T-helper 22 cell (primary cell): Measurements from ENCODE around the gene KLRC2.
"Not testable (repeated sequence)": the region's sequence is repeated elsewhere in the genome, so short reads cannot be mapped to it uniquely, and the experiment has no call there.

ENCODE experiments used
- DNase-seq: peaks from one replicate; pipeline ENCODE4 v3.0.0-alpha.2; 2020; ENCODE audit warnings: low read depth

Gene KLRC2

DNA sequence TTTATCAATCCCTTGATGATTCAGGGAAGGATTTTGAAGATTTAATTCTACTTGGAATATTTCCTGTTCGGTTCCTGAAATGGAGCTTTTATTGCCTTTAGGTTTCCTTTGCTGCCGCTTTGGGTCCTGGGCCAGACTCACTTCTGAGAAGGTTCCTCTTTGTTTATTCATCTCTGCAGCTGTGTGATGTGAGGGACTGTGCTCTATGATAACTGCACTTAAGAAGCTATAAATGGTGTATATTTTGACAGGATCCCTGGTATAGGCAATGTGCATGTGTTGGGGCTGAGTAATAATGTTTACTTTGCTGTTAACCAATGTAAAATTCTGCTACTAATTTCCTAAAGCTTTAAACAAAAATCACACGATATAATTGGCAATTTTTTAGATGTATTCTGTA is at the start of gene KLRC2:
Gene KLRC2 (minus strand): TSS at position 195 of the 400 bp plus-strand sequence. CDS start 24 bp downstream, at position 171.
- not testable (repeated sequence) for DNase-seq

DNA sequence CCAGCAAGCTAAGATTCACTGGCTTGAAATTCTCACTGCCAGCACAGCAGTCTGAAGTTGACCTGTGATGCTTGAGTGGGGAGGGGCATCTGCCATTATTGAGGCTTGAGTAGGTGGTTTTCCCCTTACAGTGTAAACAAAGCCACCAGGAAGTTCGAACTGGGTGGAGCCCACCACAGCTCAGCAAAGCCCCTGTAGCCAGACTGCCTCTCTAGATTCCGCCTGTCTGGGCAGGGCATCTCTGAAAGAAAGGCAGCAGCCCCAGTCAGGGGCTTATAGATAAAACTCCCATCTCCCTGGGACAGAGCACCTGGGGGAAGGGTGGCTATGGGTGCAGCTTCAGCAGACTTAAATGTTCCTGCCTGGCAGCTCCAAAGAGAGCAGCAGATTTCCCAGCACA is 46.1 kb upstream of the KLRC2 start:
- not testable (repeated sequence) for DNase-seq

DNA sequence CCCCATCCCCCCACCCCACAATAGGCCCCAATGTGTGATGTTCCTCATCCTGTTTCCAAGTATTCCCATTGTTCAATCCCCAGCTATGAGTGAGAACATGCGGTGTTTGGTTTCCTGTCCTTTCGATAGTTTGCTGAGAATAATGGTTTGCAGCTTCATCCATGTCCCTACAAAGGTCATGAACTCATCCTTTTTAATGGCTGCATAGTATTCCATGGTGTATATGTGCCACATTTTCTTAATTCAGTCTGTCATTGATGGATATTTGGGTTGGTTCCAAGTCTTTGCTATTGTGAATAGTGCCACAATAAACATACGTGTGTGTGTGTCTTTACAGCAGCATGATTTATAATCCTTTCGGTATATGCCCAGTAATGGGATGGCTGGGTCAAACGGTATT is 37.0 kb upstream of the KLRC2 start:
- DNase-seq = not testable (repeated sequence)

DNA sequence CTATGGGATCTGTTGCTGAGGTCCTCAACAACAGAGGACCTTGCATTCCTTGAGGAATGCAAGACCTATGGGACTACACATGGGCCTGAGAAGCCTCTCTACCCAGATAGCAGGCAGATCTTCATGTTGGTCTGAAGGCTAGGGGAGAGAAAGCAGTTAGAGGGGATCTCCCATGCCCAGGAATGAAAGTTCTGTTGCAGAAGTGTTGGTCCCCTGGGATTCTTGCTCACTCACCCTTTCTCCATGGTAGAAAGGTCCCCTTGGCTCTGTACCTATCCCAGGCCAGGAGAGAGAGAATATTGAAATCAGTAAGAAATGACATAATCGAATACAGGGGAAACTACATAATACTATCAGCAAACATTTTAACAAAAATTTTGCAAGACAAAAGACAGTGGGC is 33.9 kb upstream of the KLRC2 start:
- no peak for DNase-seq

DNA sequence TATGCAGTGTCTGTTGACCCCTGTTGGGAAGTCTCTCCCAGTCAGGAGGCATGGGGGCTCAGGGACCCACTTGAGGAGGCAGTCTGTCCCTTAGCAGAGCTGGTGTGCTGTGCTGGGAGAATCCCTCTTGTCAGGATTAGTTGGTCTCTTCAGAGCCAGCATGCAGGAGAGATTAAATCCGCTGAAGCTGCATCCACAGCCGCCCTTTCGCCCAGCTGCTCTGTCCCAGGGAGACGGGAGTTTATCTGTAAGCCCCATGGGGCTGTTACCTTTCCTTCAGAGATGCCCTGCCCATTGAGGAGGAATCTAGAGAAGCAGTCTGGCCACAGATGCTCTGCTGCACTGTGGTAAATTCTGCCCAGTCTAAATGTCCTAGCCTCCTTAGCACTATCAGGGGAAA is 30.5 kb upstream of the KLRC2 start:
- DNase-seq = no peak

DNA sequence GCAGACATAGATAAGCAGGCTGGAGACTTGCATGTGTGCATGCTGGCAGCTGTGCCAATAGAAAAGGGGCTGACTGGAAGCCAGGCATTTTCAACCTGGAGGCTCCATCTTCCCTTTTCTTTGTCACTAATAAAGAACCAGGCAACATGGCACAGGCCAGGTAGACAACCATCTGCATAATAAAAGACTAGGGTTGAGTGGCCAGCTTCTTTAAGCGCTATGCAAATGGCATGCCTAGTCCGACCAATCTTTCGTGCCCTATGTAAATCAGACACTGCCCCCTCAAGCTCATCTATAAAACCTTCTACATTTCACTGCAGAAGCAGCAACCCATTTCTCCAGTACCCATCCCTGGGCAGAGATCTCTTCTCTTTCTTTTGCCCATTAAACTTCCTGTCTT is 21.9 kb upstream of the KLRC2 start:
- no peak for DNase-seq

DNA sequence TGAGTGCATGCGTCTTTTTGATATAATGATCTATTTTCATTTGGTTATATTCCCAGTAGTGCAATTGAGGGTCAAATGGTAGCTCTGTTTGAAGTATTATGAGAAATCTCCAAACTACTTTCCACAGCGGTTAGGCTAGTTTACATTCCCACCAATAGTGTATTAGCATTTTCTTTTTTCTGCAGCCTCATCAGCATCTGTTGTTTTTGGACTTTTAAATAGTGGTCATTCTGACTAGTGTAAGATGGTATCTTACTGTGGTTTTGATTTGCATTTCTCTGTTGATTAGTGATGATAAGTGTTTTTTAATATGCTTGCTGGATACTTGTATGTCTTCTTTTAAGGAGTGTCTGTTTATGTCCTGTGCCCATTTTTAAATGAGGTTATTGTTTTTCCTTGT is 21.0 kb upstream of the KLRC2 start:
- DNase-seq = no peak

DNA sequence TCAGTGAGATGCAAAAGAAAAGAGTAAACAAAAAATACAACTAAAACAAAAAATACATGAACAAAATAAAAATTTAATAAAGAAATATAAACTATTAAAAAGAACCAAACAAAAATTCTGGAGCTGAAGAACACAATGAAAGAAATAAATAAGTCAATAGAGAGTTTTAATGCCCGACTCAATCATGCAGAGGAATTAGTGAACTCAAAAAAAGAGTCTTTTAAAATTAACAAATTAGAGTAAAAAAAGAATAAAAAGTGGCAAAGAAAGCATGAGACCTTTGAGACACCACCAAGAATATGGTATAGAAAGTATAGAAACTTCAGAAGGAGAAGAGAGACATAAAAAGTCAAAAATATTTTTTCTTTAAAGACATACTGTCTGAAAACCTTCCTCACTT is 20.0 kb upstream of the KLRC2 start:
- no peak for DNase-seq

DNA sequence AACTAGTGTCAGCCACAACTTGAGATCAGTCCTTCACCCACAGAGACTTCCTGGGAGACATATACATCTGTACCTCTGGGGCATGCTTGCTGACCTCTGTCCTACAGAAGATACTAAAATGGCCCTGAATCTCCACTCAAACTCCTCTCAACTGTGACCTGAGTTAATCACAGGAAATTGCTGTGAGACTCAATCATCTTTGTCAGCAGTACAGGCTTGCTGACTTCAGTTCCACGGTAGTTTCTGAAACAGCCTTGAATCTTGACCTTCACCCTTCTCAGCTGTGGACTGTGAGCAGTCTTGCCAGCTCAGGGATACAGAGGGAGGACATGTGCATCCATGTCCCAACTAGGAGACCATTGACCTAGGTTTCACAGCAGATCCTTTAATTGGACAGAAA is 18.7 kb upstream of the KLRC2 start:
- DNase-seq = no peak

DNA sequence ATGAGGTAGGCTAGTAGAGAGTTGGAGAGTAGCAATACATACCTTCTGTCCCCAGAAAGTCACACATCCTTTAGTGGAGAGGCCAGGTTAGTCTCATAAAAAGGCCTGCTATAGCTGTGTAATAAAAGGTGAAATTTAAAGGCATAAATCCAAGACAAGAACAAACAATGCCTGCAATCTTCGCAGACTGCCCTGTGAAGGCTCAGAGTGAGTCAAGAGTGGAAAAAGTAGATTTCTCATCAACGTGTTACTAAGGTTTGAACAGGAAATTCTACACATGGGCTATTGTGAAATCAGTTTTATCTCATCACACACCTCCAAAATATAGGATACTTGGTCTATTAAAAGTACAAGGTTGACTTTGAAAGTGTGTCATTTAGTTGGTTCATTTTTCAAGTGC is 17.3 kb upstream of the KLRC2 start, which contains the start of gene KLRC1:
Gene KLRC1 (minus strand): TSS at position 222 of the 400 bp plus-strand sequence. CDS start 2,221 bp downstream, outside the sequence.
- DNase-seq = no peak

DNA sequence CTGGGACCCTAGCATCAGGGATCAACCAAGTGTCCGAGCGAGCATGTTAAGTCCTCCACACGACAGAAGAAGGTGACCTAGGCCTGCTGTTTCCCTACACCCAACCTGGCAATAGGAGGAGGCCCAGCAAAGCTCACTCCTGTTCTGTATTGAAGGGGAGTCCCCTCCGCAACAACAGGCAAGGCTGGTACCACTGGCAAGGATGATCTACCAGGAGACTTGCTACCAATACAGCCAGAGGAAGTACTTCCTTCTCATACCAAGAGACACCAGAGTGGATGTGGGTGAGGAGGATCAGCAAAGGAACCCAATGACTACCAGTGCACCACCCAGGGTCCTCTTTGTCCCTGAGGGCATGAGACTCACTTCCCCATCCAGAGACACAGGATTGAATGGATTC is 12.4 kb upstream of the KLRC2 start:
- no peak for DNase-seq

DNA sequence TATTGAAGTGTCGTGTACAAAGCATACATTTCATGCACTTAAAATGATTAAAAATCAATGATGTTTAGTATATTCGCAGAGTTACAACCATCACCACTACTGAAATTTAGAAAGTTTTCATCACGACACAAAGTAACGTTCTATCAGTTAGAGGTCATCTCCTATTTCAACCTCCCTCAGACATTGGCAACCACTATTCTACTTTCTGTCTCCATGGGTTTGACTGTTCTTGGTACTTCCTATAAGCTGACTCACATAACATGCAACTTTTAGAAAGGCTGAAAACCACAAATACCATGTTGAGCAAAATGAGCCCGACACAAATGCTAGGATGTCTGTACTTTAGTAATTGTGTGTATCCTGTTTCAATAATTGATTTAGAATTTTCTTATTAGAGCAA is 10.2 kb upstream of the KLRC2 start:
- DNase-seq = not testable (repeated sequence)

DNA sequence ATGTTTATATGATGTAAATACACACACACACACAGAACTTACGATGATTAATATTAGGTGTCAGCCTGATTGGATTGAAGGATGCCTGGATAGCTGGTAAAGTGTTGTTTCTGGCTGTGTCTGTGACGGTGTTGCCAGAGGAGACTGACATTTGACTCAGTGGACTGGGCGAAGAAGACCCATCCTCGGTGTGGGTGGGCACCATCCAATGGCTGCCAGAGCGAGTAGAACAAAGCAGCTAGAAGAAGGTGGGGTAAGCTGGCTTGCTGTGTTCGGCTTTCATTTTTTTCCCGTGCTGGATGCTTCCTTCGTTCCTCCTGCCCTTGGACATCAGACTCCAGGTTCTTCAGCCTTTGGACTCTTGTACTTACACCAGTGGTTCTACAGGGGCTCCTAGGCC is 5.3 kb upstream of the KLRC2 start:
- DNase-seq = not testable (repeated sequence)

DNA sequence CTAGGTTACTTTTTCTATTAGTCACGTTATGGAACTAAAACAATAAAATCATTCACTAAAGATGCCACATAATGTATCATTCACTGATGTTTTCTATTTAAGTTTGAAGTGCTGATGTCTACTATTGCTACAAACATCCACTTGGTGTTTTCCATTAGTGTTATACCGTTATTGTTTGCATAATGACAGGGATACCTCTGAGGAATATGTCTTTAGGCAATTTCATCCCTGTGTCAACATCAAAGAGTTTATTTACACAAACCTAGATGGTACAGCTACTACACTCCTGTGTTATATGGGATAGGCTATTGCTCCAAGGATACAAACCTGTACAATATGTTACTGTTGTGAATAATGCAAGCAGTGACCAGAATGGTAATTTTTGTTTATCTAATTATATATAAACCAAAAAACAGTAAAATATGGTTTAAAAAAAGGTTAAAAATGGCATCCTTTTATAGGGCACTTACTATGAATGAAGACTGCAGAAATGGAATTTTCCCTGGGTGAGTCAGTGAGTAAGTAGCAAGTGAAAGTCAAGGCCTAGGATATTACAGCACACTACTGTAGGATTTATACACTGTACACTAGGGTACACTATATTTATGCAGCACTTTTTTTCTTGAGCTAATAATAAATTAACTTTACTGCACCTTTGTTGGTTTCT is 3.9 kb upstream of the KLRC2 start:
- DNase-seq = not testable (repeated sequence)

DNA sequence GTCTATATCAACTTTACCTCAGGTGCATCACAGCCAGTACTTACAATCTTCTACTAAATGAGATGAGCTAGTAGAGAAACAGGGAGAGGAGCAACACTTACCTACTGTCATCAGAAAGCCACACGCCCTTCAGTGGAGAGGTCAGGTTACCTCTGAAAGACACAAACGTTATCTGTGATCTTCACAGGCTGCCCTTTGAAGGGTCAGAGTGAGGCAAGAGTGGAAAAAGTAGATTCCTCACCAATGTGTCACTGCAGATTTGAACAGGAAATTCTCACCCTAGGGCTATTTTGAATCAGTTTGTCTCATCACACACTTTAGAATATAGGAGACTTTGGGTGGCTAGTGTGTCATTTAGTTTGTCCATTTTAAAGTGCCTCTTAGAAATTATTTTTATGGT is 1.8 kb upstream of the KLRC2 start:
- not testable (repeated sequence) for DNase-seq

DNA sequence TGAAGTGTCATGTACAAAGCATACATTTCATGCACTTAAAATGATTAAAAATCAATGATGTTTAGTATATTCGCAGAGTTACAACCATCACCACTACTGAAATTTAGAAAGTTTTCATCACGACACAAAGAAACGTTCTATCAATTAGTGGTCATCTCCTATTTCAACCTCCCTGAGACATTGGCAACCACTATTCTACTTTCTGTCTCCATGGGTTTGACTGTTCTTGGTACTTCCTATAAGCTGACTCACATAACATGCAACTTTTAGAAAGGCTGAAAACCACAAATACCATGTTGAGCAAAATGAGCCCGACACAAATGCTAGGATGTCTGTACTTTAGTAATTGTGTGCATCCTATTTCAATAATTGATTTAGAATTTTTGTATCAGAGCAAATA is 5.2 kb downstream of the KLRC2 start:
- DNase-seq = not testable (repeated sequence)

DNA sequence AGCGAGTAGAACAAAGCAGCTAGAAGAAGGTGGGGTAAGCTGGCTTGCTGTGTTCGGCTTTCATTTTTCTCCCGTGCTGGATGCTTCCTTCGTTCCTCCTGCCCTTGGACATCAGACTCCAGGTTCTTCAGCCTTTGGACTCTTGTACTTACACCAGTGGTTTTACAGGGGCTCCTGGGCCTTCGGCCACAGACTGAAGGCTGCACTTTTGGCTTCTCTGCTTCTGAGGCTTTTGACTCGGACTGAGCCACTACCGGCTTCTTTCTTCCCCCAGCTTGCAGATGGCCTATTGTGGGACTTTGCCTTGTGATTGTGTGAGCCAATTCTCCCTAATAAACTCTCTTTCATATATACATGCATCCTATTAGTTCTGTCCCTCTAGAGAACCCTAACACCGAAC is 9.9 kb downstream of the KLRC2 start:
- DNase-seq = not testable (repeated sequence)

DNA sequence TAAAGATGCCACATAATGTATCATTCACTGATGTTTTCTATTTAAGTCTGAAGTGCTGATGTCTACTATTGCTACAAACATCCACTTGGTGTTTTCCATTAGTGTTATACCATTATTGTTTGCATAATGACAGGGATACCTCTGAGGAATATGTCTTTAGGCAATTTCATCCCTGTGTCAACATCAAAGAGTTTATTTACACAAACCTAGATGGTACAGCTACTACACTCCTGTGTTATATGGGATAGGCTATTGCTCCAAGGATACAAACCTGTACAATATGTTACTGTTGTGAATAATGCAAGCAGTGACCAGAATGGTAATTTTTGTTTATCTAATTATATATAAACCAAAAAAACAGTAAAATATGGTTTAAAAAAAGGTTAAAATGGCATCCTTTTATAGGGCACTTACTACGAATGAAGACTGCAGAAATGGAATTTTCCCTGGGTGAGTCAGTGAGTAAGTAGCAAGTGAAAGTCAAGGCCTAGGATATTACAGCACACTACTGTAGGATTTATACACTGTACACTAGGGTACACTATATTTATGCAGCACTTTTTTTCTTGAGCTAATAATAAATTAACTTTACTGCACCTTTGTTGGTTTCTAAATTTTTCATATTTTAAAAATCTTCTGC is 11.4 kb downstream of the KLRC2 start:
- DNase-seq = not testable (repeated sequence)

DNA sequence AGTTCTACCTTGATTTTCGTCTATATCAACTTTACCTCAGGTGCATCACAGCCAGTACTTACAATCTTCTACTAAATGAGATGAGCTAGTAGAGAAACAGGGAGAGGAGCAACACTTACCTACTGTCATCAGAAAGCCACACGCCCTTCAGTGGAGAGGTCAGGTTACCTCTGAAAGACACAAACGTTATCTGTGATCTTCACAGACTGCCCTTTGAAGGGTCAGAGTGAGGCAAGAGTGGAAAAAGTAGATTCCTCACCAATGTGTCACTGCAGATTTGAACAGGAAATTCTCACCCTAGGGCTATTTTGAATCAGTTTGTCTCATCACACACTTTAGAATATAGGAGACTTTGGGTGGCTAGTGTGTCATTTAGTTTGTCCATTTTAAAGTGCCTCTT is 13.7 kb downstream of the KLRC2 start:
- not testable (repeated sequence) for DNase-seq

DNA sequence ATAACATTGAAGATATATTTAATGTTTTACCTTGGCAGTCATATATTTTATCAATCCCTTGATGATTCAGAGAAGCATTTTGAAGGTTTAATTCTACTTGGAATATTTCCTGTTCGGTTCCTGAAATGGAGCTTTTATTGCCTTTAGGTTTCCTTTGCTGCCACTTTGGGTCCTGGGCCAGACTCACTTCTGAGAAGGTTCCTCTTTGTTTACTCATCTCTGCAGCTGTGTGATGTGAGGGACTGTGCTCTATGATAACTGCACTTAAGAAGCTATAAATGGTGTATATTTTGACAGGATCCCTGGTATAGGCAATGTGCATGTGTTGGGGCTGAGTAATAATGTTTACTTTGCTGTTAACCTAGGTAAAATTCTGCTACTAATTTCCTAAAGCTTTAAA is 15.5 kb downstream of the KLRC2 start, which contains the start of gene KLRC3:
Gene KLRC3 (minus strand): TSS at position 262 of the 400 bp plus-strand sequence. CDS start 45 bp downstream, at position 217.
- not testable (repeated sequence) for DNase-seq

DNA sequence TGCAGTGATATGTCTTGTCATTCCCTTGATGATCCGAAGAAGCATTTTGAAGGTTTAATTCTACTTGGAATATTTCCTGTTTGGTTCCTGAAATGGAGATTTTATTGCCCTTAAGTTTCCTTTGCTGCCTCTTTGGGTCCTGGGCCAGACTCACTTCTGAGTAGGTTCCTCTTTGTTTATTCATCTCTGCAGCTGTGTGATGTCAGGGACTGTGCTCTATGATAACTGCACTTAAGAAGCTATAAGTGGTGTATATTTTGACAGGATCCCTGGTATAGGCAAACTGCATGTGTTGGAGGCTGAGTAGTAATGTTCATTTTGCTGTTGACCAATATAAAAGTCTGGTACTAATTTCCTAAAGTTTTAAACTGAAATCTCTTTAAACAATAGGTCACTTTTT is 26.4 kb downstream of the KLRC2 start, which contains the start of gene KLRC4:
Gene KLRC4 (minus strand): TSS at position 366 of the 400 bp plus-strand sequence. CDS start 182 bp downstream, at position 184.
- no peak for DNase-seq

DNA sequence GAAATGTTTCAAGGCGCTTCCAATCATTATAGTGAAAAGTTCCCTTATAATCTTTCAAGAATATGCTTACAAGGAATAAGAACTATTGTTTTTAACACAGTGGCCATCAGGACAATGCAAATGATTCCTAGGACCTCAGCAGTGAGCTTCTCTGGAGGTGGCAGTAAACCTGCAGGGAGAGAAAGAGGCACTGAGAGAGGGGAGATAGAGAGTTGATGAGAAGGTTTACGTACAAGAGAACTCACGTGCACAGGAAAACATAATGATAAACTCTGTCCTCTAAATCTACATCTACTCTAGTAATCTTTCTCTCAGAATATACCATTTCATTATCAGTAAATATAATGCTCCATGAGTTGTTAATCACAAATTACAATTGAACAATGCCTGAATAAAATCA is 27.0 kb downstream of the KLRC2 start:
- DNase-seq = no peak

DNA sequence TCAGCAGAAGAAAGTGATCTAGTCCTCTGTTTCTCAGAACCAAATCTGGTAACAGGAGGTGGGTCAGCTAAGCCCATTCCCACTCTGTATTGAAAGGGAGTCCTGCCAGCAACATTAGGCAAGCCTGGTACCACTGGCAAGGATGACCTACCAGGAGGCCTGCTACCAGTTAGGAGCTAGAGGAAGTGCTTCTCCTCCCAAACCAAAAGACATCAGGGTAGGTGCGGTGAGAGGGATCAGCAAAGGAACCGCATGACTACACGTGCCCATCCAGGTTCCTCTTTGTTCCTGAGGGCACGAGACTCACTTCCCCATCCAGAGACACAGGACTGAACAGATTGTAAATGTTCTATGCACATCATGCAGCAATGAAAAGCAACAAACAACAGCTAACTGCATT is 29.1 kb downstream of the KLRC2 start:
- no peak for DNase-seq
